Astrocyte (in vitro differentiated cells and primary cell): ENCODE data around the gene RBMX2. TPM values are rescaled to one million over a fixed set of nuclear protein-coding genes. Genes with fewer than 3 reads are reported as not detected.

ENCODE experiments used
- DNase-seq: peaks from one replicate; pipeline ENCODE4 v3.0.0-alpha.2; 2010; ENCODE audit warnings: low read depth
- FAIRE-seq: peaks from 2 replicates; lab custom pipeline; 2011; peaks lifted over from hg19 to GRCh38; lab: Jason Lieb, UNC
- H2AFZ ChIP-seq: 2 replicates; pipeline ENCODE4 v1.6.0; 2012; ENCODE audit warnings: low read depth, low read length, inconsistent platforms
- H3K27ac ChIP-seq: 2 replicates; pipeline ENCODE4 v1.5.1; 2011; ENCODE audit warnings: low read depth, low read length, inconsistent platforms
- H3K27me3 ChIP-seq: 2 replicates; pipeline ENCODE4 v1.6.0; 2011; ENCODE audit warnings: low read length, inconsistent platforms; ENCODE audit not compliant: insufficient read depth
- H3K36me3 ChIP-seq: 2 replicates; pipeline ENCODE4 v1.5.1; 2011; ENCODE audit warnings: low read length, inconsistent platforms; ENCODE audit not compliant: insufficient read depth
- H3K4me1 ChIP-seq: 2 replicates; pipeline ENCODE4 v1.5.1; 2011; ENCODE audit warnings: low read length, inconsistent platforms; ENCODE audit not compliant: insufficient read depth
- H3K4me2 ChIP-seq: 2 replicates; pipeline ENCODE4 v1.6.0; 2012; ENCODE audit warnings: low read length, inconsistent platforms
- H3K4me3 ChIP-seq: 2 replicates; pipeline ENCODE4 v1.5.1; 2011; ENCODE audit warnings: low read depth, mild to moderate bottlenecking, low read length, inconsistent platforms; ENCODE audit not compliant: insufficient read depth
- H3K79me2 ChIP-seq: 2 replicates; pipeline ENCODE4 v1.6.0; 2012; ENCODE audit warnings: mild to moderate bottlenecking, low read length, inconsistent platforms; ENCODE audit not compliant: insufficient read depth
- H3K9ac ChIP-seq: 2 replicates; pipeline ENCODE4 v1.6.0; 2012; ENCODE audit warnings: mild to moderate bottlenecking, low read length, inconsistent platforms
- H3K9me3 ChIP-seq: 2 replicates; pipeline ENCODE4 v1.5.1; 2012; ENCODE audit warnings: low read depth, mild to moderate bottlenecking, low read length, inconsistent platforms; ENCODE audit not compliant: insufficient read depth
- H4K20me1 ChIP-seq: 2 replicates; pipeline ENCODE4 v1.6.0; 2012; ENCODE audit warnings: low read length, inconsistent platforms; ENCODE audit not compliant: insufficient read depth
- H3K27ac Mint-ChIP-seq: one replicate; pipeline ENCODE4 v1.8.0; 2021; ENCODE audit warnings: mild to moderate bottlenecking, mixed read lengths; ENCODE audit not compliant: unreplicated experiment
- H3K27me3 Mint-ChIP-seq: one replicate; pipeline ENCODE4 v1.8.0; 2021; ENCODE audit warnings: low read depth, mixed read lengths; ENCODE audit not compliant: unreplicated experiment
- H3K36me3 Mint-ChIP-seq: one replicate; pipeline ENCODE4 v1.8.0; 2021; ENCODE audit warnings: low read depth, mixed read lengths; ENCODE audit not compliant: unreplicated experiment
- H3K4me1 Mint-ChIP-seq: one replicate; pipeline ENCODE4 v1.8.0; 2021; ENCODE audit warnings: low read depth, mixed read lengths; ENCODE audit not compliant: unreplicated experiment
- H3K4me3 Mint-ChIP-seq: one replicate; pipeline ENCODE4 v1.8.0; 2021; ENCODE audit warnings: mild to moderate bottlenecking, moderate library complexity, mixed read lengths; ENCODE audit not compliant: unreplicated experiment
- H3K9me3 Mint-ChIP-seq: one replicate; pipeline ENCODE4 v1.8.0; 2021; ENCODE audit warnings: mild to moderate bottlenecking, mixed read lengths; ENCODE audit not compliant: unreplicated experiment
- EZH2 ChIP-seq: IDR thresholded peaks from 2 replicates; pipeline ENCODE4 v1.6.1; 2012; ENCODE audit warnings: mild to moderate bottlenecking, low read length, inconsistent platforms; ENCODE audit not compliant: insufficient read depth
- total RNA-seq: library from RNA; stranded (reverse); gene quantifications from 2 replicates; pipeline ENCODE4 v1.2.1, GENCODE V29; 2021
- TF ChIP-seq, protein P1 (sequence below): IDR thresholded peaks from 2 replicates; pipeline ENCODE4 v1.5.1; 2011; ENCODE audit warnings: low read depth, mild to moderate bottlenecking, inconsistent platforms, low read length, moderate library complexity; ENCODE audit not compliant: insufficient read depth

RBMX2 gene
- total RNA-seq, 1 donor from 2014 or later: 19.7 TPM

GRCh38 chrX:130444641-130445336 lies 43.0 kb downstream of the RBMX2 start:
- no peaks in the 10 kb centered on the region for H3K9me3 Mint-ChIP-seq
- FAIRE-seq: no peak
- Histone ChIP-seq H4K20me1 (no peaks in the 10 kb centered on the region), H3K9me3 (no peaks in the 10 kb centered on the region), H3K27me3 (no peaks in the 10 kb centered on the region), H3K9ac (no peak overlapping the region), H3K4me3 (no peak overlapping the region), H3K27ac (no peak overlapping the region), H3K4me1 (no peaks in the 10 kb centered on the region), H2AFZ (no peak overlapping the region), H3K36me3 (no peaks in the 10 kb centered on the region), H3K4me2 (no peak overlapping the region), H3K79me2 (no peaks in the 10 kb centered on the region)
- DNase-seq: no peak
- no peaks in the 10 kb centered on the region for H3K4me1 Mint-ChIP-seq
- H3K36me3 Mint-ChIP-seq: no peaks in the 10 kb centered on the region
- no peak for TF ChIP-seq EZH2
- TF ChIP-seq, protein P1, sequence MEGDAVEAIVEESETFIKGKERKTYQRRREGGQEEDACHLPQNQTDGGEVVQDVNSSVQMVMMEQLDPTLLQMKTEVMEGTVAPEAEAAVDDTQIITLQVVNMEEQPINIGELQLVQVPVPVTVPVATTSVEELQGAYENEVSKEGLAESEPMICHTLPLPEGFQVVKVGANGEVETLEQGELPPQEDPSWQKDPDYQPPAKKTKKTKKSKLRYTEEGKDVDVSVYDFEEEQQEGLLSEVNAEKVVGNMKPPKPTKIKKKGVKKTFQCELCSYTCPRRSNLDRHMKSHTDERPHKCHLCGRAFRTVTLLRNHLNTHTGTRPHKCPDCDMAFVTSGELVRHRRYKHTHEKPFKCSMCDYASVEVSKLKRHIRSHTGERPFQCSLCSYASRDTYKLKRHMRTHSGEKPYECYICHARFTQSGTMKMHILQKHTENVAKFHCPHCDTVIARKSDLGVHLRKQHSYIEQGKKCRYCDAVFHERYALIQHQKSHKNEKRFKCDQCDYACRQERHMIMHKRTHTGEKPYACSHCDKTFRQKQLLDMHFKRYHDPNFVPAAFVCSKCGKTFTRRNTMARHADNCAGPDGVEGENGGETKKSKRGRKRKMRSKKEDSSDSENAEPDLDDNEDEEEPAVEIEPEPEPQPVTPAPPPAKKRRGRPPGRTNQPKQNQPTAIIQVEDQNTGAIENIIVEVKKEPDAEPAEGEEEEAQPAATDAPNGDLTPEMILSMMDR: no peak
- H3K4me3 Mint-ChIP-seq: no peak overlapping the region
- peaks cover 1% of the 10 kb centered on the region for H3K27me3 Mint-ChIP-seq
- H3K27ac Mint-ChIP-seq: no peak overlapping the region

DNA sequence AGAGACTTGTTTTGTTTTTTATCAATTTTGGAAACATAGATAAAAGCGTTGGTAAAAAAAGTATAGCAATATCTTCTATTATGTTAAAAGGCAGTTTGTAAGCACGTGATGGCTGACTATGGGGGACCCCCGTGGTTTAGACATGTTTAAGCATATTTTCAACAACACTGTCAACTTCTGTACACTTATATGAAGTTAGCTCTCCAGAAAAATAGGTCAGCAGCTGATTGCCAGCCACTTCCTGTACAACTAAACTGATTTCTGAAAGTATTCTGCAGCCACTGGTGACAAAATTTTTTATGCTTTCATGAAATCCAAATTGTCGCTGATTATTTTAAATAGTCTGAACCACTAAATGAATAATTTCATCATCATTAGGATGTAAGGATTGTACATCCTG lies 45.2 kb downstream of the RBMX2 start:
- no peaks in the 10 kb centered on the region for H3K4me1 ChIP-seq
- H4K20me1 ChIP-seq: no peaks in the 10 kb centered on the region
- H3K4me3 Mint-ChIP-seq: no peak overlapping the region
- H3K27me3 ChIP-seq: no peaks in the 10 kb centered on the region
- no peaks in the 10 kb centered on the region for H3K79me2 ChIP-seq
- H3K36me3 ChIP-seq: no peaks in the 10 kb centered on the region
- DNase-seq: no peak
- FAIRE-seq: no peak
- H3K4me3 ChIP-seq: no peak overlapping the region
- H3K4me2 ChIP-seq: no peak overlapping the region
- no peak overlapping the region for H3K9ac ChIP-seq
- no peak for TF ChIP-seq EZH2
- TF ChIP-seq, protein P1: no peak
- no peaks in the 10 kb centered on the region for H3K9me3 ChIP-seq
- H3K9me3 Mint-ChIP-seq: no peaks in the 10 kb centered on the region
- no peak overlapping the region for H2AFZ ChIP-seq
- no peak overlapping the region for H3K27ac ChIP-seq
- no peaks in the 10 kb centered on the region for H3K4me1 Mint-ChIP-seq
- H3K27me3 Mint-ChIP-seq: peaks cover 1% of the 10 kb centered on the region
- H3K27ac Mint-ChIP-seq: no peak overlapping the region
- H3K36me3 Mint-ChIP-seq: no peaks in the 10 kb centered on the region

Other genes with a start within 250 kb of the RBMX2 start
- gene AIFM1, start 236.1 kb upstream of the RBMX2 start, total RNA-seq: 38.1 and 39.6 TPM in 2 replicates
- 1.7 and 1.9 TPM in 2 replicates for gene RAB33A, start 230.0 kb upstream of the RBMX2 start, total RNA-seq
- 7.3 and 7.8 TPM in 2 replicates for gene ZNF280C, start 133.1 kb upstream of the RBMX2 start, total RNA-seq
- 16.0 and 17.4 TPM in 2 replicates for gene SLC25A14, start 62.1 kb upstream of the RBMX2 start, total RNA-seq
- not detected in 2 replicates for gene GPR119, start 16.3 kb upstream of the RBMX2 start, total RNA-seq